Colonic mucosa (tissue), 4 donors: ENCODE results near the gene NPLOC4. TPM values are rescaled to one million over a fixed set of nuclear protein-coding genes. Genes with fewer than 3 reads are reported as not detected.

Experiments
- DNase-seq: peaks from one replicate; pipeline ENCODE4 v3.0.0-alpha.2; 2020
- H3K27ac ChIP-seq: fragments of 200-600 bp; one replicate; pipeline ENCODE4 v1.8.0; 2021
- H3K27me3 ChIP-seq: fragments of 200-600 bp; one replicate; pipeline ENCODE4 v1.8.0; 2021
- H3K36me3 ChIP-seq: fragments of 200-600 bp; one replicate; pipeline ENCODE4 v1.8.0; 2021
- H3K4me1 ChIP-seq: fragments of 200-600 bp; one replicate; pipeline ENCODE4 v1.8.0; 2021; ENCODE audit warnings: mild to moderate bottlenecking
- H3K4me3 ChIP-seq: fragments of 200-600 bp; one replicate; pipeline ENCODE4 v1.8.0; 2021
- H3K9ac ChIP-seq, 2 donors: one replicate each; pipeline ENCODE4 v1.7.0; 2013; ENCODE audit warnings: control low read depth in 2 of 2, low read depth in 2 of 2, low read length in 2 of 2
- H3K9me3 ChIP-seq: fragments of 200-600 bp; one replicate; pipeline ENCODE4 v1.8.0; 2021
- intact Hi-C: fragments of 100-400 bp; cut with DNase I; formaldehyde crosslinking; loops from one replicate; pipeline ENCODE4 v1.14.1; 2022
- total RNA-seq, 2 donors: library from RNA; stranded (reverse); fragmentation: NEBNext Ultra II Directional in 1 of 2; extraction: Animal tissue kit (Norgen Biotek cat#: 25700) in 1 of 2; gene quantifications; one replicate each; pipeline ENCODE4 v1.2.1, GENCODE V29; 2021
- TF ChIP-seq, protein P1 (sequence below): fragments of 200-600 bp; IDR thresholded peaks from one replicate; pipeline ENCODE4 v1.8.0; 2022; ENCODE audit warnings: antibody characterized with exemption, mild to moderate bottlenecking
- donor health status: healthy.
- donor health status: DM: no; HTN: no; CAD: no.
- donor health status: DM: no; HTN: no; CAD: no.

The NPLOC4 gene
- total RNA-seq, 2 donors from 2014 or later = 69.8 to 74.1 TPM

DNA sequence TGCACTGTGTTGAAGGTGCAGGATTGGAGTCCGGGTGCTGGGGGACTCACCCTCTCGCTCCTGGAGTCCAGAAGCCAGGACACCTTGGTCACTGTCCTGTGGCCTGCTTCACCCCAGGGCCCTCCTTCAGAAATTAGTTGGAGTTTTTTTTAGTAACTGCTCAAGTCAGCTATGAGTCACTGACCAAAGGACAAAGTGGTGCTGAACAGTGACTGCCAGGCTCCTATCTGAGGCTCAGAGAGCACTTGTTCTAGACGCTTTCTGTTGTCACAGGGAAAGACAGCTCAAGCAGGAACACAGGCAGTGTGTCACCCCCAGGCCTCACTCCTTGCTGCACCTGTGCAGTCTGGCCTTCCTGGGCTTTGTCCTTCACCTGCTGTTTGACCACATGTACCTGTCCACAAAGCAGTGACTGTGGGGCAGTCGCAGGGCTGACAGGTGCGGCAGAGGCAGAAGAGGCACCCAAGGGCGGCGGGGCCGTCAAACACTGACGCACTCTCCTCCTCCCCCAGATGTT lies 80.7 kb downstream of the NPLOC4 start:
- no peak overlapping the region for H3K27ac ChIP-seq
- no peak for DNase-seq
- H3K9me3 ChIP-seq = no peaks in the 10 kb centered on the region
- H3K9ac ChIP-seq = no peak overlapping the region
- peaks cover 12% of the 10 kb centered on the region for H3K4me1 ChIP-seq
- intact Hi-C loops = loop anchor here (5.0 kb wide), 1 partner anchor 41 kb away; no protein-coding TSS in a partner anchor
- no peaks in the 10 kb centered on the region for H3K27me3 ChIP-seq
- peaks cover 10% of the 10 kb centered on the region for H3K36me3 ChIP-seq
- TF ChIP-seq, protein P1, sequence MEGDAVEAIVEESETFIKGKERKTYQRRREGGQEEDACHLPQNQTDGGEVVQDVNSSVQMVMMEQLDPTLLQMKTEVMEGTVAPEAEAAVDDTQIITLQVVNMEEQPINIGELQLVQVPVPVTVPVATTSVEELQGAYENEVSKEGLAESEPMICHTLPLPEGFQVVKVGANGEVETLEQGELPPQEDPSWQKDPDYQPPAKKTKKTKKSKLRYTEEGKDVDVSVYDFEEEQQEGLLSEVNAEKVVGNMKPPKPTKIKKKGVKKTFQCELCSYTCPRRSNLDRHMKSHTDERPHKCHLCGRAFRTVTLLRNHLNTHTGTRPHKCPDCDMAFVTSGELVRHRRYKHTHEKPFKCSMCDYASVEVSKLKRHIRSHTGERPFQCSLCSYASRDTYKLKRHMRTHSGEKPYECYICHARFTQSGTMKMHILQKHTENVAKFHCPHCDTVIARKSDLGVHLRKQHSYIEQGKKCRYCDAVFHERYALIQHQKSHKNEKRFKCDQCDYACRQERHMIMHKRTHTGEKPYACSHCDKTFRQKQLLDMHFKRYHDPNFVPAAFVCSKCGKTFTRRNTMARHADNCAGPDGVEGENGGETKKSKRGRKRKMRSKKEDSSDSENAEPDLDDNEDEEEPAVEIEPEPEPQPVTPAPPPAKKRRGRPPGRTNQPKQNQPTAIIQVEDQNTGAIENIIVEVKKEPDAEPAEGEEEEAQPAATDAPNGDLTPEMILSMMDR = no peak
- no peak overlapping the region for H3K4me3 ChIP-seq

DNA sequence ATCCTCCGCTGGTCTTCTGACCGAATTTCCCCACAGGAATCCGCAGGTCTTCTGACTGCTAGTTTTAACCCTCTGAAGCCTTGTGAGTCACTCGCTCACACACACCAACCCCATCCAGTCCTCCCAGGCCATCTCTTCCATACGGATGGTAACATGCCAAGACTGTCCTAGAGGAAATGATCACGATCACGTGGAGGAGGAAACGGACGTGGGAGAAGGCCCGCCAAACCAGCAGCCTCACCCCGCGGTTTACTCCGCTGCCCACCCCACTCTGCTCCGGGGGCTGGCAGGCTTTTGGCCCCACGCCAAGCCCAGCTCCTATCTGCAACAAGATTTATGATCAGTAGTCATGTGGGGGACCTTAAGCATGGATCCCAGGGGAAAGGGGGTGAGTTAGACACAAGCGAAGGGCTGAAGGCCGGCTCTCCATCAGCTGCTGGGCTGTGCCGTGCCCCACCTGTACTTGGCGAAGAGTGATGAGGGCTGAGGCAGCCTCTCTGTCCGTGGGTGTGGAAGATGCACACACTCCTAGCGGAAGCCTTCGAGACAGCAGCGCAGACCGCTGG lies 83.2 kb downstream of the NPLOC4 start:
- Histone ChIP-seq H3K9me3 (no peaks in the 10 kb centered on the region), H3K9ac (peak overlapping the region in 1 of 2 donors; percentile 90), H3K27ac (peak overlapping the region; percentile 94), H3K36me3 (peaks cover 5% of the 10 kb centered on the region), H3K4me3 (peak overlapping the region; percentile 92), H3K4me1 (peaks cover 15% of the 10 kb centered on the region), H3K27me3 (no peaks in the 10 kb centered on the region)
- peak; percentile 39 for DNase-seq
- TF ChIP-seq, protein P1 = no peak
- intact Hi-C loops = no loop called here

DNA sequence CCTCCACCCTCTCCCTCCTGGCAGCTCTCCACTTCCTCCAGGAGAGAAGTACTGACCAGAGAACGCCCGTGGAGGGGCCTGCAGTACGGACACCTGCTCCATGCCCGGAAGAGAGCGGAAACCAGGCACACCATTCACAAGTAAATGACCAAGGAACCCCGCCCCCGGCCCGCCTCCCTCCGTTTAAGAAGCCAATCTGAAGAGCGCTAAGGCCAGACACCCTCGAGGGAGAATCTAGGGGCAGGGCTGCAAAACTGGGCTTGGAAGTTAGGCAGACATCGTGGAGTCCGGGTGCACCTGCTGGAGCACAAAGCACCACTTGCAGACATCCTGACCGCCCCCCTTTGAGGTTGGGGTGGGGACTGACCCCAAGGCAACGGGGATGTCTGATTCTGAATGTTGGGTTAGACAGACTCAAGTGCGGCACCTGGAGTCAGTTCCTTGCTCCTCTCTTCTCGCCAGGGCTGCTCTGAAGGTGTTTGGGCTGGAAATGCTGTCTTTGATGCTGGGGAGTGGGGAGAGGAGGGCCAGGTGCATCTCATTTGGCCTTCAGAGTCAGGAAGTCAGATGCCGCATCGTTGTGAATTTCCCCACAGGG lies 83.8 kb downstream of the NPLOC4 start:
- Histone ChIP-seq H3K4me1 (peaks cover 15% of the 10 kb centered on the region), H3K9me3 (no peaks in the 10 kb centered on the region), H3K27me3 (no peaks in the 10 kb centered on the region), H3K9ac (peak overlapping the region; percentile 70 to 90), H3K4me3 (peak overlapping the region; percentile 92), H3K36me3 (no peaks in the 10 kb centered on the region), H3K27ac (peak overlapping the region; percentile 94)
- DNase-seq = peak; percentile 83
- TF ChIP-seq, protein P1 = no peak
- intact Hi-C loops = no loop called here

DNA sequence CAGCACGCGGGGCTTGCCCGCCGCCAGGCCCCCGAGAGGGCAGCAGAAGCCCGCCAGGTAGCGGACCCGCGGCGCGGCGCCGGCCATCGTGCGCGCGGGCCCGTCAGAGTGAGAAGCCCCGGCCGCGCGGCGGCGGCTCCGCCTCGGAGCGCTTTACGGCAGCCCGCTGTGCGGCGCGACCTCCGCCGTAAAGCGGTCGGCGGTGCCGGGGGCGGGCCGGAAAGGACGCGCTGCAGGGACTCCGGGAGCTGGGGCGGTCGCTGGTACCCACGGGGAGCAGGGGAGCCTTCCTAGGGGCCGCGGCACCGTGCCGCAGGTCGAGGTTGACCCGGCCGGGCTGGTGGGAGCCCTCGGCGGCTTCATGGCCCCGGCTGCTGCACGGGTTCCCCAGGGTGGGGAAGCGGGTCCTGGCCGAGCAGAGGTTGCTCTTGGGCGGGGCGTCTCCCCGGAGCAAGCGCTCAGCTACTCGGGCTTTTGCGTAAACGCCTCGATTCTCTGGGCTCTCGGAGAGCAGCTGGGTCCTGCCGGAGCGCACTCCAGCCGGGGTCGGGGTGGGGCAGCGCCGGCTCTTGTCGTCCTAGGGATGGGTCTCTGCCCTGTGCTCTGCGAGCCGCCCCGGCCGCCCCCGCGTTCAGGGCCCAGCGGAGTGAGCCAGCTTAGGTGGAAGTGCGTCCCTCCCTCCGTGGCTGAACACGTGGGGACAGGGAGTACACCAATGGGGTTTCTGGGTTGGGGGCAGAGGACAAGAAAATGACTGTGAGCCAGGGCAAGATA lies 84.5 kb downstream of the NPLOC4 start, which contains the start of gene FAAP100:
Gene FAAP100, minus strand, starts transcription at position 110 of the 774 bp plus-strand sequence. Its CDS starts 23 bp downstream, at position 87.
- TF ChIP-seq, protein P1 = no peak
- peak within 1 kb of the TSS; percentile 94 for H3K27ac ChIP-seq
- intact Hi-C loops = no loop called here
- H3K27me3 ChIP-seq = no peaks in the 10 kb centered on the region
- peak within 1 kb of the TSS; percentile 92 for H3K4me3 ChIP-seq
- peaks cover 15% of the 10 kb centered on the region for H3K4me1 ChIP-seq
- H3K36me3 ChIP-seq = no peaks in the 10 kb centered on the region
- peak; percentile 73 for DNase-seq
- H3K9ac ChIP-seq = peak within 1 kb of the TSS; percentile 85 to 90
- no peaks in the 10 kb centered on the region for H3K9me3 ChIP-seq

DNA sequence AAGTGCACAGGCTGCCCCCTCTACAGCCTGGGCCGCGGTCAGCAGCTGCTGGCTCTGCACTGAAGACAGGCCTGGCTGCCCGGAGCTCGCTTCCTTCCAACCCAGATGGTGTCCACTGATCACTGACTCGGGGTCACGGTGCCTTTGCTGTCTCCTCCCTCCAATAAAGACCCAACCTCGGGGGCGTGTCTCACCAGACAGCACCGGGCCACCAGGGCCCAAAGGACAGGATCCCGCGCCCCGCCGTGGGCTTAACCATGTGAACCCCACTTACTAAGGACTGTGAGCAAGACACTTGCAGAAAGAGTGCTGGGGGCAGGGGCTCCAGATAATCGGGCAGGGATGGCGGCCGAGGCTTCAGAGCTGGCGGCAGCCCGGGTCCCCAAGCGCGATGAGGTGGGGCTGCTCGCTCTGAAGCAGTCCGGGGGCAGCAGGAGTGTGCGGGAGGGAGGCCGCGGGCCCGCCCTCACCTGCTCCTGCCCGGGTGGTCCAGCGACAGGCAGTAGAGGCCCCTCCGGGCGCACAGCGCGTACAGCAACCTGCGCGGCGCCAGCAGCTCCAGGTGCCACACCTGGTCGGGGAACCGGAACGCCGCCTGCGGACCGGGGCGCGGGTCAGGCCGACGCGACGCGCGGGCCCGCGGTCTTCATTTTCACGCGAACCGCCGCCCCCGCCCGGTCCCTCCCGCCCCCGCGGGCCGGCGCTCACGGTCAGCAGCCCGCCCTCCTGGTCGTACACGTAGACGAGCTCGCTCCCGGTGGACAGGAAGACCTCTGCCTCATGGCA lies 85.3 kb downstream of the NPLOC4 start:
- TF ChIP-seq, protein P1 = no peak
- H3K27me3 ChIP-seq = no peaks in the 10 kb centered on the region
- peak overlapping the region; percentile 85 for H3K9ac ChIP-seq
- peak; percentile 58 for DNase-seq
- H3K9me3 ChIP-seq = no peaks in the 10 kb centered on the region
- H3K4me3 ChIP-seq = peak overlapping the region; percentile 92
- intact Hi-C loops = no loop called here
- H3K4me1 ChIP-seq = peaks cover 15% of the 10 kb centered on the region
- peaks cover 6% of the 10 kb centered on the region for H3K36me3 ChIP-seq
- peak overlapping the region; percentile 94 for H3K27ac ChIP-seq
